Neural progenitor cell (in vitro differentiated cells): ENCODE results near the gene SLC51A. TPM values are rescaled to one million over a fixed set of nuclear protein-coding genes. Genes with fewer than 3 reads are reported as not detected.
A peak's percentile ranks its signal among the peaks of the same experiment; 100 is the strongest.

Experiments
- DNase-seq: peaks from one replicate; pipeline ENCODE4 v3.0.0-alpha.2; 2016; ENCODE audit warnings: low spot score
- H2AFZ ChIP-seq: fragments of 200-600 bp; sonication (generic); replicated peaks from 2 replicates; pipeline ENCODE4 v1.6.1; 2016; ENCODE audit warnings: antibody characterized with exemption
- H3F3A ChIP-seq: fragments of 200-600 bp; sonication (generic); 2 replicates; pipeline ENCODE4 v1.6.1; 2016; ENCODE audit warnings: antibody characterized with exemption, low read depth
- H3K27ac ChIP-seq: fragments of 200-600 bp; sonication (generic); 2 replicates; pipeline ENCODE4 v1.5.1; 2016; ENCODE audit warnings: mild to moderate bottlenecking
- H3K27me3 ChIP-seq: fragments of 200-600 bp; sonication (generic); 2 replicates; pipeline ENCODE4 v1.6.1; 2016; ENCODE audit warnings: mild to moderate bottlenecking, moderate library complexity
- H3K36me3 ChIP-seq: fragments of 200-600 bp; sonication (generic); 2 replicates; pipeline ENCODE4 v1.5.1; 2016
- H3K4me1 ChIP-seq: fragments of 200-600 bp; sonication (generic); 2 replicates; pipeline ENCODE4 v1.6.1; 2016; ENCODE audit warnings: mixed run types
- H3K4me2 ChIP-seq: fragments of 200-600 bp; sonication (generic); 2 replicates; pipeline ENCODE4 v1.6.1; 2016
- H3K4me3 ChIP-seq: fragments of 200-600 bp; sonication (generic); 2 replicates; pipeline ENCODE4 v1.5.1; 2016
- H3K79me2 ChIP-seq: fragments of 200-600 bp; sonication (generic); 2 replicates; pipeline ENCODE4 v1.6.1; 2016; ENCODE audit warnings: low read depth
- H3K9ac ChIP-seq: fragments of 200-600 bp; sonication (generic); 2 replicates; pipeline ENCODE4 v1.6.1; 2016
- H3K9me3 ChIP-seq: fragments of 200-600 bp; sonication (generic); 2 replicates; pipeline ENCODE4 v1.5.1; 2016; ENCODE audit warnings: low read depth
- H4K20me1 ChIP-seq: fragments of 200-600 bp; sonication (generic); 2 replicates; pipeline ENCODE4 v1.6.1; 2016; ENCODE audit warnings: low read depth
- H3K27ac Mint-ChIP-seq: 3 replicates; pipeline ENCODE4 v1.8.0; 2021; ENCODE audit warnings: mixed read lengths
- H3K27me3 Mint-ChIP-seq: 2 replicates; pipeline ENCODE4 v1.8.0; 2022; ENCODE audit warnings: low read depth, mild to moderate bottlenecking, inconsistent platforms, moderate library complexity, mixed read lengths; ENCODE audit not compliant: insufficient read depth
- H3K36me3 Mint-ChIP-seq: 3 replicates; pipeline ENCODE4 v1.8.0; 2021; ENCODE audit warnings: mixed read lengths
- H3K4me1 Mint-ChIP-seq: 3 replicates; pipeline ENCODE4 v1.8.0; 2021; ENCODE audit warnings: mixed read lengths
- H3K4me3 Mint-ChIP-seq: 3 replicates; pipeline ENCODE4 v1.8.0; 2021; ENCODE audit warnings: mild to moderate bottlenecking, moderate library complexity, mixed read lengths
- H3K9me3 Mint-ChIP-seq: 3 replicates; pipeline ENCODE4 v1.8.0; 2020; ENCODE audit warnings: mixed read lengths
- CTCF ChIP-seq: fragments of 200-600 bp; sonication (generic); IDR thresholded peaks from 2 replicates; pipeline ENCODE4 v1.5.1; 2017; ENCODE audit warnings: antibody characterized with exemption, mild to moderate bottlenecking
- EZH2 ChIP-seq: fragments of 200-600 bp; sonication (generic); IDR thresholded peaks from 2 replicates; pipeline ENCODE4 v1.6.1; 2017; ENCODE audit warnings: antibody characterized with exemption, mild to moderate bottlenecking, moderate library complexity
- EZH2phosphoT487 ChIP-seq: fragments of 200-600 bp; sonication (generic); IDR thresholded peaks from 2 replicates; pipeline ENCODE4 v1.6.1; 2017; ENCODE audit warnings: antibody characterized with exemption
- total RNA-seq: library from RNA; depleted of rRNA; stranded (reverse); fragments of >200 nt; gene quantifications from 2 replicates; pipeline ENCODE4 v1.2.3, GENCODE V29; 2015; ENCODE audit warnings: low replicate concordance

Gene SLC51A
- total RNA-seq, 1 donor from 2014 or later, result not detected

GRCh38 chr3:196184881-196185280, 31.5 kb upstream of the SLC51A start:
- no peaks in the 10 kb centered on the region for H3K36me3 Mint-ChIP-seq
- no peak for DNase-seq
- H3K4me1 Mint-ChIP-seq, result peaks cover 20% of the 10 kb centered on the region
- no peaks in the 10 kb centered on the region for H3K9me3 Mint-ChIP-seq
- H2AFZ ChIP-seq, result no peak overlapping the region
- H3K4me3 Mint-ChIP-seq, result no peak overlapping the region
- H3K27ac Mint-ChIP-seq, result no peak overlapping the region
- no peak overlapping the region for H3K4me3 ChIP-seq
- H3K4me2 ChIP-seq, result no peak overlapping the region
- no peaks in the 10 kb centered on the region for H3K36me3 ChIP-seq
- H3K79me2 ChIP-seq, result no peaks in the 10 kb centered on the region
- TF ChIP-seq EZH2, result no peak
- TF ChIP-seq EZH2phosphoT487, result no peak
- no peak for TF ChIP-seq CTCF
- no peaks in the 10 kb centered on the region for H3K27me3 ChIP-seq
- H3F3A ChIP-seq, result peaks cover 27% of the 10 kb centered on the region
- H4K20me1 ChIP-seq, result no peaks in the 10 kb centered on the region
- no peaks in the 10 kb centered on the region for H3K9me3 ChIP-seq
- H3K27ac ChIP-seq, result no peak overlapping the region
- H3K9ac ChIP-seq, result no peak overlapping the region
- H3K4me1 ChIP-seq, result peaks cover 14% of the 10 kb centered on the region
- peaks cover 17% of the 10 kb centered on the region for H3K27me3 Mint-ChIP-seq

GRCh38 chr3:196186651-196187573, 29.4 kb upstream of the SLC51A start:
- Mint-ChIP-seq H3K27me3 (peaks cover 17% of the 10 kb centered on the region), H3K36me3 (no peaks in the 10 kb centered on the region), H3K27ac (no peak overlapping the region), H3K9me3 (no peaks in the 10 kb centered on the region), H3K4me3 (peak overlapping the region; percentile 64), H3K4me1 (peaks cover 17% of the 10 kb centered on the region)
- Histone ChIP-seq H3K27ac (peak overlapping the region; percentile 6), H3K27me3 (no peaks in the 10 kb centered on the region), H3K79me2 (no peaks in the 10 kb centered on the region), H3K36me3 (no peaks in the 10 kb centered on the region), H3F3A (peaks cover 20% of the 10 kb centered on the region), H3K4me3 (peak overlapping the region; percentile 32), H3K4me1 (peaks cover 12% of the 10 kb centered on the region), H4K20me1 (no peaks in the 10 kb centered on the region), H3K9ac (no peak overlapping the region), H3K9me3 (no peaks in the 10 kb centered on the region), H3K4me2 (peak overlapping the region; percentile 61), H2AFZ (peak overlapping the region; percentile 81)
- peak; percentile 90 for DNase-seq
- TF ChIP-seq EZH2phosphoT487 (no peak), CTCF (no peak), EZH2 (no peak)

- Mint-ChIP-seq H3K4me3 (no peak overlapping the region), H3K36me3 (no peaks in the 10 kb centered on the region), H3K9me3 (no peaks in the 10 kb centered on the region), H3K27me3 (peaks cover 6% of the 10 kb centered on the region), H3K27ac (no peak overlapping the region), H3K4me1 (peaks cover 26% of the 10 kb centered on the region)
- Histone ChIP-seq H3K9me3 (no peaks in the 10 kb centered on the region), H3K27me3 (no peaks in the 10 kb centered on the region), H3K27ac (no peak overlapping the region), H3K79me2 (no peaks in the 10 kb centered on the region), H3K4me1 (peaks cover 18% of the 10 kb centered on the region), H4K20me1 (no peaks in the 10 kb centered on the region), H2AFZ (no peak overlapping the region), H3K4me3 (no peak overlapping the region), H3K4me2 (no peak overlapping the region), H3F3A (peaks cover 20% of the 10 kb centered on the region), H3K9ac (no peak overlapping the region), H3K36me3 (no peaks in the 10 kb centered on the region)
- TF ChIP-seq EZH2phosphoT487 (no peak), CTCF (no peak), EZH2 (no peak)
- DNase-seq, result no peak
Observed at GRCh38 chr3:196189566-196190347, 26.6 kb upstream of the SLC51A start.
